Caki2 (cell line): ENCODE data around the gene RASL11A. TPM values are rescaled to one million over a fixed set of nuclear protein-coding genes. Genes with fewer than 3 reads are reported as not detected.
"Not testable (repeated sequence)": the region's sequence is repeated elsewhere in the genome, so short reads cannot be mapped to it uniquely, and the experiment has no call there.

Source experiments
- DNase-seq: peaks from one replicate; pipeline ENCODE4 v3.0.0-alpha.2; 2015; ENCODE audit warnings: low read depth
- in situ Hi-C: cut with HindIII; loops from 2 replicates; pipeline ENCODE4 v1.10.0; 2016; ENCODE audit warnings: low sequenced_read_pairs, low pct_unique_long_range_greater_than_20kb, mixed read lengths
- total RNA-seq: library from RNA; depleted of rRNA; stranded (reverse); fragments of >200 nt; shearing (Covaris generic); gene quantifications from 2 replicates; pipeline ENCODE4 v1.2.3, GENCODE V29; 2014; ENCODE audit warnings: low replicate concordance; rRNA removed

RASL11A gene
- total RNA-seq, result 44.7 and 107 TPM in 2 replicates

GRCh38 chr13:27270594-27271520, at the start of gene RASL11A:
Gene RASL11A (plus strand): TSS chr13:27270830. CDS start chr13:27270945, 115 bp downstream.
- DNase-seq, result peak; percentile 88
- in situ Hi-C loops, result no loop called here

GRCh38 chr13:27222100-27222499, 48.5 kb upstream of the RASL11A start:
- DNase-seq, in situ Hi-C loops: not testable (repeated sequence)

GRCh38 chr13:27226991-27227390, 43.6 kb upstream of the RASL11A start:
- in situ Hi-C loops, result no loop called here
- DNase-seq, result no peak

- no peak for DNase-seq
Measured at GRCh38 chr13:27228131-27228530, 42.5 kb upstream of the RASL11A start.

GRCh38 chr13:27229642-27230041, 41.0 kb upstream of the RASL11A start:
- no peak for DNase-seq
- in situ Hi-C loops, result no loop called here

More at GRCh38 chr13:27228131-27228530, 42.5 kb upstream of the RASL11A start:
- in situ Hi-C loops, result no loop called here

GRCh38 chr13:27233964-27234363, 36.7 kb upstream of the RASL11A start:
- in situ Hi-C loops, result no loop called here

GRCh38 chr13:27236478-27236877, 34.2 kb upstream of the RASL11A start:
- in situ Hi-C loops, result no loop called here
- DNase-seq, result no peak

More at GRCh38 chr13:27233964-27234363, 36.7 kb upstream of the RASL11A start:
- DNase-seq, result no peak

GRCh38 chr13:27242702-27243101, 27.9 kb upstream of the RASL11A start:
- no peak for DNase-seq
- in situ Hi-C loops, result no loop called here

GRCh38 chr13:27245610-27246009, 25.0 kb upstream of the RASL11A start:
- in situ Hi-C loops, result no loop called here

GRCh38 chr13:27250833-27251165, 19.8 kb upstream of the RASL11A start:
- no peak for DNase-seq
- in situ Hi-C loops, result no loop called here

More at GRCh38 chr13:27245610-27246009, 25.0 kb upstream of the RASL11A start:
- DNase-seq, result no peak

GRCh38 chr13:27251166-27252091, 19.2 kb upstream of the RASL11A start, which contains the start of gene RPL21:
Gene RPL21 (plus strand): TSS chr13:27251558. CDS start chr13:27253777, 2,219 bp downstream.
- in situ Hi-C loops, result no loop called here

GRCh38 chr13:27252467-27252866, 18.2 kb upstream of the RASL11A start:
- no peak for DNase-seq
- in situ Hi-C loops, result no loop called here

More at GRCh38 chr13:27251166-27252091, 19.2 kb upstream of the RASL11A start, which contains the start of gene RPL21:
- DNase-seq, result peak; percentile 93

- in situ Hi-C loops, result no loop called here
Measured at GRCh38 chr13:27257233-27257568, 13.4 kb upstream of the RASL11A start.

GRCh38 chr13:27257648-27258253, 12.9 kb upstream of the RASL11A start:
- DNase-seq, result no peak
- in situ Hi-C loops, result no loop called here

More at GRCh38 chr13:27257233-27257568, 13.4 kb upstream of the RASL11A start:
- DNase-seq, result no peak

GRCh38 chr13:27258637-27259386, 11.8 kb upstream of the RASL11A start:
- no peak for DNase-seq
- in situ Hi-C loops, result no loop called here

- in situ Hi-C loops, result no loop called here
- DNase-seq, result no peak
Measured at GRCh38 chr13:27259831-27260230, 10.8 kb upstream of the RASL11A start.

- in situ Hi-C loops, result no loop called here
- no peak for DNase-seq
Measured at GRCh38 chr13:27261396-27261795, 9.2 kb upstream of the RASL11A start.

GRCh38 chr13:27263438-27263837, 7.2 kb upstream of the RASL11A start:
- in situ Hi-C loops, result no loop called here

More at GRCh38 chr13:27263438-27263837, 7.2 kb upstream of the RASL11A start:
- DNase-seq, result no peak
